Heart left ventricle (tissue), 13 donors: ENCODE measurements around the gene HS3ST3B1.

Experiments used
- POLR2A ChIP-seq, 2 donors: fragments of 450-650 bp; IDR thresholded peaks; one replicate each; pipeline ENCODE4 v1.6.1; 2017; ENCODE audit warnings: antibody characterized with exemption in 2 of 2, mild to moderate bottlenecking in 2 of 2, moderate library complexity in 2 of 2
- TF ChIP-seq, protein P1 (sequence below), 12 donors: fragments of 200-600 bp; sonication (generic) in 4 of 12; IDR thresholded peaks; one replicate each; pipeline versions ENCODE4 v1.5.0 to v1.8.0; 2018 to 2022; ENCODE audit warnings: antibody characterized with exemption in 12 of 12, mild to moderate bottlenecking in 5 of 12
- donor health status: ischemic (EF 13 %, LVEDD 7.1; RV severe dilation, severe dysfunction).
- donor health status: DM: no; HTN: yes; CAD: no.
- donor health status: DM: no; HTN: no; CAD: no.
- donor health status: ischemic (EF 25% LVEDD 6.9; RV normal size, moderate dysfunction).
- donor health status: ischemic (EF 25% LVEDD 5.7; RV mildly dilated, moderate dysfunction).
- donor health status: ischemic (EF 35%, LVEDD 5.7; RV mildly dilated, moderate dysfunction).
- donor health status: nonischemic (EF 11% LVEDD 7.7; RV severe dilation, severe dysfunction).
- donor health status: DM: yes; HTN: yes; CAD: no.
- donor health status: PGD.
- donor health status: ischemic (EF 29% LVEDD 5.4; RV normal size, mild dysfunction).
- donor health status: nonischemic (EF 23%, LVEDD 6.1; RV moderate dilation, normal function).

DNA sequence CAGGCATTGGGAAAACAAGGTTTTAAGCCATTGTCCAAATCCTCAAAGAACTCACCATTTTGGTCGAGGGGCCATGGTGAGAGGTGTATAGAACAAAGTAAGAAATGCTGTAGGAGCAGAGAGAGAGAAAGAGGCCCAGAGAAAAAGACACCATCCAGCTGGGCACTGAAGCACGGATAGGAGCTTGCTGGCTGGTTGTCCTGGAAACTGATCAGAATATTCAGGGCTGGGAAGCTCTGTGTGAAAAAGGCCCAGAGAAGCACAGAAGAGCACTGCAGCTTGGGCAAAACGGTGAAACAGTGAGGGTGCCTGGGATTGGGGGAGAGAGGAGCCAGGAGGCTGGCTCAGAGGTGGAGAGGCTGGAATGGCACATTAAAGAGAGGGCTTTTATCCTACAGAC lies 16.5 kb downstream of the HS3ST3B1 start:
- TF ChIP-seq POLR2A (IDR thresholded peaks at IDR 0.05) = no peak
- TF ChIP-seq, protein P1, sequence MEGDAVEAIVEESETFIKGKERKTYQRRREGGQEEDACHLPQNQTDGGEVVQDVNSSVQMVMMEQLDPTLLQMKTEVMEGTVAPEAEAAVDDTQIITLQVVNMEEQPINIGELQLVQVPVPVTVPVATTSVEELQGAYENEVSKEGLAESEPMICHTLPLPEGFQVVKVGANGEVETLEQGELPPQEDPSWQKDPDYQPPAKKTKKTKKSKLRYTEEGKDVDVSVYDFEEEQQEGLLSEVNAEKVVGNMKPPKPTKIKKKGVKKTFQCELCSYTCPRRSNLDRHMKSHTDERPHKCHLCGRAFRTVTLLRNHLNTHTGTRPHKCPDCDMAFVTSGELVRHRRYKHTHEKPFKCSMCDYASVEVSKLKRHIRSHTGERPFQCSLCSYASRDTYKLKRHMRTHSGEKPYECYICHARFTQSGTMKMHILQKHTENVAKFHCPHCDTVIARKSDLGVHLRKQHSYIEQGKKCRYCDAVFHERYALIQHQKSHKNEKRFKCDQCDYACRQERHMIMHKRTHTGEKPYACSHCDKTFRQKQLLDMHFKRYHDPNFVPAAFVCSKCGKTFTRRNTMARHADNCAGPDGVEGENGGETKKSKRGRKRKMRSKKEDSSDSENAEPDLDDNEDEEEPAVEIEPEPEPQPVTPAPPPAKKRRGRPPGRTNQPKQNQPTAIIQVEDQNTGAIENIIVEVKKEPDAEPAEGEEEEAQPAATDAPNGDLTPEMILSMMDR (IDR thresholded peaks at IDR 0.05) = no peak
